ENCODE measurements around the gene ADAMTS7. TPM values are rescaled to one million over a fixed set of nuclear protein-coding genes. Genes with fewer than 3 reads are reported as not detected.

ADAMTS7 gene
- total and polyA plus RNA-seq, 2 of the 8 experiments (the other 6 are each of a cell fraction or from before 2014, with no cell fraction given) = 27.9 to 45.2 TPM

DNA sequence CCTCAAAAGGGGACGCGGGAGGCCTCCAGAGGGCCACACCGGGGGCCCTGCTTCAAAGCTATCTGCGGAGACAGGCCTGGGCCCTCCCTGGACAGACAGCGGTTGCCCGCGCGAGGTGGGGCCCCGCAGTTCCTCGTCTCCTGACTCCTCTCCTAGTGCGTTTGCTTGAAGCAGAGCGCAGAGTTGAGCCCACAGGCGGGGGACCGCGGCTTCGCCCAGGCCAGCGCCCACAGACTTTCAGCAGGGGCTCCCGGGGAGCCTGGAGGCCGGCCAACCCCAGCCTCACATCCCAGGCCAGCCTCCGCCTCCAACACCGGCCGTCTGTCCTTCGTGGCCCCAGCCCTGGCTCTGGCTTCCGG lies 540 bp upstream of the ADAMTS7 start:
- peaks cover 8% of the 10 kb centered on the region; the same call in 1 of the 2 replicates for H3K23me2 ChIP-seq (ENCODE audit: low read depth, low read length)
- FAIRE-seq (no peak), DNase-seq (ENCODE audit: low read depth in 1 of 2, low spot score in 2 of 2) (no peak)
- H3K4me3 ChIP-seq (ENCODE audit: extremely low read depth in 1 of 4, insufficient read depth in 2 of 4, low read depth in 3 of 4, low read length in 4 of 4) = peak overlapping the region in 3 of 4 experiments; percentile 21 to 54 (median 29); a peak in 3 of 8 replicates
- peaks cover 12% of the 10 kb centered on the region in 2 experiments for H4K20me1 ChIP-seq (replicated peaks in 1 of 2; ENCODE audit: control insufficient read depth in 1 of 2, insufficient read depth in 2 of 2, low read length in 2 of 2)
- no peaks in the 10 kb centered on the region for H3K9me3 ChIP-seq (ENCODE audit: insufficient read depth in 2 of 2, low read depth in 1 of 2, low read length in 1 of 2)
- CTCF ChIA-PET (ENCODE audit: partially characterized antibody) = interaction anchor here (0.8 to 8.0 kb wide), 16 partner anchors 10 to 94 kb away, joined by 3 to 82 read pairs (median 4); no protein-coding TSS in a partner anchor
- no peak overlapping the region for H4K91ac ChIP-seq (replicated peaks; ENCODE audit: insufficient read length, low read length)
- H2AFZ ChIP-seq (ENCODE audit: low read length) = 0 out of 2 replicates have a peak overlapping the region, but pooled peaks have one; percentile 60
- H2BK120ac ChIP-seq (replicated peaks; ENCODE audit: low read depth, low read length) = no peak overlapping the region
- H3K36me3 ChIP-seq (ENCODE audit: control insufficient read depth in 2 of 4, insufficient read depth in 4 of 4, low read length in 3 of 4) = no peaks in the 10 kb centered on the region
- POLR2A ChIA-PET (ENCODE audit: partially characterized antibody) = interaction anchor here (0.5 to 4.0 kb wide), 9 partner anchors 9 to 191 kb away, joined by 3 to 36 read pairs (median 4); partner anchors contain the start of genes CHRNA3 and MORF4L1
- peaks cover 0 to 10% (median 6%) of the 10 kb centered on the region in 4 experiments; a peak in 5 of 7 replicates for H3K27me3 ChIP-seq (replicated peaks in 1 of 4; ENCODE audit: control insufficient read depth in 3 of 4, extremely low read depth in 1 of 4, insufficient read depth in 3 of 4, low read length in 3 of 4)
- H2BK20ac ChIP-seq (ENCODE audit: low read length) = no peak overlapping the region
- no peak overlapping the region for H3K27ac ChIP-seq (ENCODE audit: low read depth, low read length)
- H3K56ac ChIP-seq (replicated peaks; ENCODE audit: insufficient read length, low read depth, low read length) = no peak overlapping the region
- H3K4me1 ChIP-seq (replicated peaks in 1 of 4; ENCODE audit: control insufficient read depth in 3 of 4, insufficient read depth in 4 of 4, low read length in 3 of 4) = peaks cover 7 to 12% (median 8%) of the 10 kb centered on the region in 4 experiments; a peak in 6 of 7 replicates
- H3K23ac ChIP-seq (ENCODE audit: insufficient read length) = no peak overlapping the region
- H3K4me2 ChIP-seq (ENCODE audit: insufficient read depth in 1 of 2, low read depth in 2 of 2, low read length in 2 of 2) = peak overlapping the region; percentile 42 to 89
- peak overlapping the region; percentile 60; the same call in 1 of the 2 replicates for H2BK12ac ChIP-seq (ENCODE audit: low read depth, low read length)
- no peak overlapping the region for H2AK5ac ChIP-seq (ENCODE audit: low read depth, low read length)
- no peak overlapping the region for H3K14ac ChIP-seq (ENCODE audit: insufficient read length)
- TF ChIP-seq EP300 (IDR thresholded peaks at IDR 0.05; ENCODE audit: borderline replicate concordance in 1 of 2, low read depth in 2 of 2, low read length in 2 of 2) (no peak), EGR1 (IDR thresholded peaks at IDR 0.05; ENCODE audit: borderline replicate concordance, low read depth, low read length) (no peak), TAF7 (optimal IDR thresholded peaks at IDR 0.05; ENCODE audit: borderline replicate concordance, low read depth, low read length) (no peak), JUN (IDR thresholded peaks at IDR 0.05; ENCODE audit: low read depth, low read length) (no peak), CHD2 (IDR thresholded peaks at IDR 0.05; ENCODE audit: low read length) (no peak)
- TF ChIP-seq, protein P1, sequence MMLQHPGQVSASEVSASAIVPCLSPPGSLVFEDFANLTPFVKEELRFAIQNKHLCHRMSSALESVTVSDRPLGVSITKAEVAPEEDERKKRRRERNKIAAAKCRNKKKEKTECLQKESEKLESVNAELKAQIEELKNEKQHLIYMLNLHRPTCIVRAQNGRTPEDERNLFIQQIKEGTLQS (IDR thresholded peaks at IDR 0.05; ENCODE audit: insufficient read depth, low read depth, low read length) = no peak
- 0 out of 2 replicates have a peak overlapping the region, but pooled peaks have one; percentile 16 for H2BK5ac ChIP-seq (ENCODE audit: low read depth, low read length)
- no peak overlapping the region; a peak in 2 of 7 replicates for H3K9ac ChIP-seq (replicated peaks in 1 of 4; ENCODE audit: extremely low read depth in 1 of 4, low read depth in 3 of 4, low read length in 3 of 4)
- H3K18ac ChIP-seq (ENCODE audit: extremely low read depth, low read length) = peak overlapping the region; percentile 9; the same call in 1 of the 2 replicates
- H2BK15ac ChIP-seq (ENCODE audit: low read length) = peak overlapping the region; percentile 23; the same call in 1 of the 2 replicates
- H4K5ac ChIP-seq (ENCODE audit: insufficient read length, low read depth, low read length) = peak overlapping the region; percentile 18
- no peak overlapping the region for H3K4ac ChIP-seq (replicated peaks; ENCODE audit: insufficient read length, low read depth, low read length)
- H4K8ac ChIP-seq (ENCODE audit: extremely low read depth, insufficient read depth, low read length) = peak overlapping the region; percentile 75; the same call in 1 of the 2 replicates
- peaks cover 0 to 22% of the 10 kb centered on the region in 2 experiments; a peak in 2 of 4 replicates for H3K79me2 ChIP-seq (ENCODE audit: control insufficient read depth in 1 of 2, insufficient read depth in 2 of 2, low read length in 2 of 2)
- H3K79me1 ChIP-seq (ENCODE audit: low read depth, low read length) = no peaks in the 10 kb centered on the region
- 47% methylated on average over 17 of the region's 24 CpGs; no CpG with 5 or more reads in 1 of the 2 experiments for WGBS, 2 experiments (ENCODE audit: extremely low coverage in 1 of 2, insufficient coverage in 1 of 2, insufficient read length in 1 of 2, insufficient replicate concordance in 2 of 2, low coverage in 1 of 2, low lambda C conversion rate in 2 of 2, missing lambda C conversion rate in 1 of 2)

Data from H1 (cell line).